Right lobe of liver (tissue), 6 donors: ENCODE data around the gene PRRT3. TPM values are rescaled to one million over a fixed set of nuclear protein-coding genes. Genes with fewer than 3 reads are reported as not detected.

Experiments
- ATAC-seq, 4 donors: fragments of 200-7000 bp; cut with Tn5 transposase; one replicate each; pipeline ENCODE4 v1.9.1; 2020; ENCODE audit warnings: mild to moderate bottlenecking in 4 of 4, moderate library complexity in 4 of 4
- DNase-seq, 3 donors: peaks; one replicate each; pipeline ENCODE4 v3.0.0-alpha.2; 2020
- H3K27ac ChIP-seq, 3 donors: fragments of 200-600 bp; one replicate each; pipeline ENCODE4 v1.8.0; 2022
- H3K27me3 ChIP-seq, 2 donors: fragments of 200-600 bp; one replicate each; pipeline ENCODE4 v1.8.0; 2022
- H3K36me3 ChIP-seq, 4 donors: fragments of 200-600 bp; sonication (generic) in 1 of 4; one replicate each; pipeline versions ENCODE4 v1.5.1 to v1.8.0; 2017 to 2022; ENCODE audit warnings: control low read depth in 1 of 4
- H3K4me1 ChIP-seq, 4 donors: fragments of 200-600 bp; sonication (generic) in 1 of 4; one replicate each; pipeline versions ENCODE4 v1.5.1 to v1.8.0; 2017 to 2022; ENCODE audit warnings: control low read depth in 1 of 4
- H3K4me3 ChIP-seq, 3 donors: fragments of 200-600 bp; one replicate each; pipeline ENCODE4 v1.8.0; 2022
- H3K9me3 ChIP-seq, 4 donors: fragments of 200-600 bp; sonication (generic) in 1 of 4; one replicate each; pipeline versions ENCODE4 v1.5.1 to v1.8.0; 2017 to 2022; ENCODE audit warnings: control low read depth in 1 of 4
- POLR2A ChIP-seq: fragments of 450-650 bp; IDR thresholded peaks from one replicate; pipeline ENCODE4 v1.6.1; 2017; ENCODE audit warnings: antibody characterized with exemption, mild to moderate bottlenecking
- WGBS: methylation state at CpG from one replicate; pipeline ENCODE4 v1.1.6; 2018; ENCODE audit warnings: low coverage, low lambda C conversion rate; ENCODE audit not compliant: insufficient coverage; ENCODE audit errors: missing lambda C conversion rate; 5-methylcytosine and 5-hydroxymethylcytosine counted together
- intact Hi-C, 2 donors: fragments of 100-400 bp; cut with DNase I; formaldehyde crosslinking; loops; one replicate each; pipeline versions ENCODE4 v1.11.2 to v1.14.1; 2022
- total RNA-seq, 6 experiments: library from RNA; depleted of rRNA in 2 of 6; stranded (reverse); fragments of >200 nt in 2 of 6; fragmentation: NEBNext Ultra II Directional in 3 of 6; extraction: Animal tissue kit (Norgen Biotek cat#: 25700) in 3 of 6; gene quantifications; one replicate each; pipeline versions ENCODE4 v1.1.0 to v1.2.4, GENCODE V29; 2016 to 2023
- TF ChIP-seq, protein P1 (sequence below), 4 donors: fragments of 200-600 bp in 3 of 4; fragments of 450-650 bp in 1 of 4; IDR thresholded peaks; one replicate each; pipeline versions ENCODE4 v1.5.1 to v1.8.0; 2016 to 2022; ENCODE audit warnings: antibody characterized with exemption in 4 of 4, mild to moderate bottlenecking in 2 of 4
- donor health status: DM: no; HTN: yes; CAD: no.
- donor health status: DM: no; HTN: no; CAD: no.
- donor health status: DM: no; HTN: no; CAD: no.
- donor health status: DM: no; HTN: yes; CAD: no.
- donor health status: DM: no; HTN: yes; CAD: no.

PRRT3 gene
- total RNA-seq, 6 experiments from 2014 or later, result 0.19 to 0.92 (median 0.35) TPM

DNA sequence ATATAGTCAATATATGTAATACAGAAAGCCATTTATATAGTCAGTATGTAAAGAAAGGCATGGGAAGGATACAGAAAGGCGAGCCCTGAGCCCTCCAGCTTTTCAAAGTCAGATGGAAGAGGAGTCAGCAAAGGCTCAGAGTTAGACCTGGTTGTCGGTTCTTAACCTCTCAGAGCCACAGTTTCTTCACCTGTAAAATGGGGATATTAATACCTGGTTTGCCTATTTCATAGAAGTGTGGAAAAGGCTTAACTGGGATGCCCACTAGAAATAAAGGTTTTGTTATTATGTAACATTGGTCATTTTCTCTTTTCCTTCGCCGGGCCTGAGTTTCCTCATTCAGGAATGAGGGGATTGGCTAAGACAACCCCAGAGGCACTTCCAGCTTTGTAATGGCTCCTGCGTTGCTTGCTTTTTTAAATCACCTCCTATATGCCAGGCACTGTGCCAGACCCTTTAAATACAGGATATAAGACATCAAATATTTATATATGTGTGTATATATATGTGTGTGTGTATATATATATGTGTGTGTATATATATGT lies 16.2 kb downstream of the PRRT3 start:
- DNase-seq (no peak), ATAC-seq (no peak)
- Histone ChIP-seq H3K27ac (no peak overlapping the region), H3K36me3 (peaks cover 0 to 12% (median 0%) of the 10 kb centered on the region in 4 donors), H3K4me1 (peaks cover 0 to 30% (median 7%) of the 10 kb centered on the region in 4 donors), H3K4me3 (no peak overlapping the region), H3K9me3 (no peaks in the 10 kb centered on the region), H3K27me3 (no peaks in the 10 kb centered on the region)
- WGBS, result 81% methylated on average over 5 of the region's 5 CpGs
- intact Hi-C loops, result loop anchor here in 1 of 2 donors (10.0 kb wide), 1 partner anchor 289 kb away; no protein-coding TSS in a partner anchor
- TF ChIP-seq POLR2A, result no peak
- TF ChIP-seq, protein P1, sequence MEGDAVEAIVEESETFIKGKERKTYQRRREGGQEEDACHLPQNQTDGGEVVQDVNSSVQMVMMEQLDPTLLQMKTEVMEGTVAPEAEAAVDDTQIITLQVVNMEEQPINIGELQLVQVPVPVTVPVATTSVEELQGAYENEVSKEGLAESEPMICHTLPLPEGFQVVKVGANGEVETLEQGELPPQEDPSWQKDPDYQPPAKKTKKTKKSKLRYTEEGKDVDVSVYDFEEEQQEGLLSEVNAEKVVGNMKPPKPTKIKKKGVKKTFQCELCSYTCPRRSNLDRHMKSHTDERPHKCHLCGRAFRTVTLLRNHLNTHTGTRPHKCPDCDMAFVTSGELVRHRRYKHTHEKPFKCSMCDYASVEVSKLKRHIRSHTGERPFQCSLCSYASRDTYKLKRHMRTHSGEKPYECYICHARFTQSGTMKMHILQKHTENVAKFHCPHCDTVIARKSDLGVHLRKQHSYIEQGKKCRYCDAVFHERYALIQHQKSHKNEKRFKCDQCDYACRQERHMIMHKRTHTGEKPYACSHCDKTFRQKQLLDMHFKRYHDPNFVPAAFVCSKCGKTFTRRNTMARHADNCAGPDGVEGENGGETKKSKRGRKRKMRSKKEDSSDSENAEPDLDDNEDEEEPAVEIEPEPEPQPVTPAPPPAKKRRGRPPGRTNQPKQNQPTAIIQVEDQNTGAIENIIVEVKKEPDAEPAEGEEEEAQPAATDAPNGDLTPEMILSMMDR (IDR thresholded peaks at IDR 0.05), result no peak

DNA sequence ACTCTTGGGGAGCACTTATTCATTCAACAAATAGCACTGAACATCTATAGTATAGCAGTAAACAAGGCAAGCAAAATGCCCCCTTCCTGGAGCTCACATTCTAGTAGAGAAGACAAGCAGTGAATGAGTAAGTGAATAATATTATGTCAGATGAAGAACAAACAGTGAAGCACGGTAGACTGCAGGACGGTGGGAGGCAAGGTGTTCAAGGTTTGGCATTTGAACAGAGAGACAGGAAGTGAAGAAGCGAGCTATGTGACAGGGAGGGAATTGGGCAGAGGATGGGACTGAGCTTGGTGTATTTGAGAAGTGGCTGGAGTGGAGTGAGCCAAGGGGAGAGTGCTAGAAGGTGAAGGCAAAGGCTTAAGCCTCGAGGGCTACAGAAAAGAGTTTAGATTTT lies 17.2 kb downstream of the PRRT3 start:
- TF ChIP-seq, protein P1 (IDR thresholded peaks at IDR 0.05), result no peak
- no peak for TF ChIP-seq POLR2A
- Histone ChIP-seq H3K4me1 (peaks cover 0 to 30% (median 7%) of the 10 kb centered on the region in 4 donors), H3K4me3 (peak overlapping the region in 2 of 3 donors; percentile 71 to 80), H3K9me3 (no peaks in the 10 kb centered on the region), H3K36me3 (peaks cover 0 to 14% (median 0%) of the 10 kb centered on the region in 4 donors), H3K27ac (no peak overlapping the region), H3K27me3 (no peaks in the 10 kb centered on the region)
- intact Hi-C loops, result loop anchor here in 1 of 2 donors (10.0 kb wide), 1 partner anchor 290 kb away; no protein-coding TSS in a partner anchor
- WGBS, result 41% methylated on average over 4 of the region's 4 CpGs
- no peak for DNase-seq
- ATAC-seq, result no peak

DNA sequence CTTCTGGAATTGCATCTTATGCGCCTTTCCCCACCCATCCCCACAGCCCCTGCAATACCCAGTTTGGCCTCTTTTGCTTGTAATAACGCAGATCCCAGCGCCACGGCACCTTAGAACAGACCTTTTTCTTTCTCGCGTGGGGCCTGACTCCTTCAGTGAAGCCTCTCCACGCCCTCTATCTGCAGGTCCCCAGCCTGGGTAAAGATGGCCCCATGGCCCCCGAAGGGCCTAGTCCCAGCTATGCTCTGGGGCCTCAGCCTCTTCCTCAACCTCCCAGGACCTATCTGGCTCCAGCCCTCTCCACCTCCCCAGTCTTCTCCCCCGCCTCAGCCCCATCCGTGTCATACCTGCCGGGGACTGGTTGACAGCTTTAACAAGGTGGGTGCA lies 18.0 kb downstream of the PRRT3 start:
- TF ChIP-seq POLR2A, result no peak
- TF ChIP-seq, protein P1 (IDR thresholded peaks at IDR 0.05), result peak in 1 of 4 donors; percentile 11
- Histone ChIP-seq H3K9me3 (no peaks in the 10 kb centered on the region), H3K4me3 (peak overlapping the region; percentile 71 to 86 (median 80)), H3K27ac (peak overlapping the region; percentile 80 to 89 (median 88)), H3K4me1 (peaks cover 0 to 30% (median 7%) of the 10 kb centered on the region in 4 donors), H3K27me3 (no peaks in the 10 kb centered on the region), H3K36me3 (peaks cover 0 to 17% (median 0%) of the 10 kb centered on the region in 4 donors)
- ATAC-seq, result no peak
- intact Hi-C loops, result loop anchor here in 1 of 2 donors (10.0 kb wide), 1 partner anchor 291 kb away; no protein-coding TSS in a partner anchor
- WGBS, result 13% methylated on average over 11 of the region's 11 CpGs
- no peak for DNase-seq

DNA sequence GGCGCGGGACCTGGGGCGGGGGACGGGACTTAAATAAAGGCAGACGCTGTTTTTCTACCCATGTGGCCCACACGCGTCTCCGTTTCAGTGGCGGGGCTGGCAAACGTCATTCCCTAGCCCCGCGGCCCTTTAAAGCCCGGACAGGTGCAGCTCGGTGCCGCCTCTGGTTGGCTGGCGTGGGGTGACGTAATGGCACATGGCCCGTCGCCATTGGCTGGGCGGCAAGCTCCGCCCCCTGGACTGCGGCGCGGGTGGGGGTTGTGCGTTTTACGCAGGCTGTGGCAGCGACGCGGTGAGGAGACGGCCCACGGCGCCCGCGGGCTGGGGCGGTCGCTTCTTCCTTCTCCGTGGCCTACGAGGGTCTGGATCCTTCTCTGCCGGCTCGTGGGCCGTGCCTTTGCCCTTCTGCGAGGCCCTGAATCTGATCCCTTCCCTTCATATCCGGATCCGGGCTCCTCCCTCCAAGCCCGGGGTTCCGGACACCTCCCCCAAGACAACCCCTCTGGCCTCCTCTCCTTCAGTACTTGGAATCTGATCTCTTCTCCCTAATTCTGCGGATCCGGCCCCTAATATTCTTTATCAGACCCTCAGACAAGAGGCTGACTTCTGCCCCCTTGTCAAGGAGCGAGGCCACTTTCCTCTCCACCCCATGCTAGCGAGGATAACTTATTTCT lies 18.5 kb downstream of the PRRT3 start, which contains the start of gene CRELD1:
CRELD1 (plus strand) TSS at position 274 of the 674 bp plus-strand sequence. CDS start 605 bp downstream, outside the sequence.
- 1% methylated on average over 10 of the region's 50 CpGs for WGBS
- H3K4me3 ChIP-seq, result peak within 1 kb of the TSS; percentile 71 to 86 (median 80)
- no peaks in the 10 kb centered on the region for H3K27me3 ChIP-seq
- peaks cover 0 to 30% (median 7%) of the 10 kb centered on the region in 4 donors for H3K4me1 ChIP-seq
- DNase-seq (peak; percentile 97 to 98 (median 98)), ATAC-seq (peak; percentile 88 to 94 (median 90))
- TF ChIP-seq, protein P1 (IDR thresholded peaks at IDR 0.05), result no peak
- peak; percentile 87 for TF ChIP-seq POLR2A
- peaks cover 0 to 21% (median 0%) of the 10 kb centered on the region in 4 donors for H3K36me3 ChIP-seq
- peak within 1 kb of the TSS; percentile 80 to 89 (median 88) for H3K27ac ChIP-seq
- intact Hi-C loops, result loop anchor here in 1 of 2 donors (10.0 kb wide), 1 partner anchor 291 kb away; no protein-coding TSS in a partner anchor
- H3K9me3 ChIP-seq, result no peaks in the 10 kb centered on the region
